ENCODE results near the gene GNG13.

GNG13 gene

DNA sequence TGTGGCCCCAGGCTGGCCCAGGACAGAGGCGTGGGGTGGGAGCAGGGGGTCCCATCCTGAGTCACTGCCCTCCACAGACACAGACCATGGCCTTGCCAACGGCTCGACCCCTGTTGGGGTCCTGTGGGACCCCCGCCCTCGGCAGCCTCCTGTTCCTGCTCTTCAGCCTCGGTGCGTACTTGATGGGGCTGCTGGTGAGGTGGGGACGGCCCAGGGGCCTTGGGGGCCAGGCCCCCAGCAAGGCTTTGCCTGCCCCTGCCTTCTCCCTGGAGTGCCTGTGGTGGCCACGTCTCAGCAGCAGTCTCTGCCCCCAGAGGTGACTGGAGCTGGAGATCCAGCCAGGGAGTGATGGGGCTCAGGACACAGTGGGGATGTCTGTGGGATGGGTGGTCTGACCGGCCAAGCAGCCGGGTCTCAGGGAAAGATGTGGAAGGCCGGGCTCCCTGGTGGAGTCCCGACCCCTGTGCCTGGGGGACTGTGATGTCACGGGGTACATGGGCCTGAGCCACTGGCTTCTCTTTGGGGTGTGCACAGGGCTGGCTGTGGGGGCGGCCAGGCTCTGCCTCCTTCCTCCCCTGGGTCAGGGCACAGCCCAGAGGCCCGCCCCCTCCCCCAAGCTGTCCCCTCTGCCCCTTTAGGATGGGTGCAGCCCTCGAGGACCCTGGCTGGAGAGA, 37.8 kb downstream of the GNG13 start:
- TF ChIP-seq ZFX (IDR thresholded peaks at IDR 0.05; ENCODE audit: borderline replicate concordance): no peak
- TF ChIP-seq, protein P1, sequence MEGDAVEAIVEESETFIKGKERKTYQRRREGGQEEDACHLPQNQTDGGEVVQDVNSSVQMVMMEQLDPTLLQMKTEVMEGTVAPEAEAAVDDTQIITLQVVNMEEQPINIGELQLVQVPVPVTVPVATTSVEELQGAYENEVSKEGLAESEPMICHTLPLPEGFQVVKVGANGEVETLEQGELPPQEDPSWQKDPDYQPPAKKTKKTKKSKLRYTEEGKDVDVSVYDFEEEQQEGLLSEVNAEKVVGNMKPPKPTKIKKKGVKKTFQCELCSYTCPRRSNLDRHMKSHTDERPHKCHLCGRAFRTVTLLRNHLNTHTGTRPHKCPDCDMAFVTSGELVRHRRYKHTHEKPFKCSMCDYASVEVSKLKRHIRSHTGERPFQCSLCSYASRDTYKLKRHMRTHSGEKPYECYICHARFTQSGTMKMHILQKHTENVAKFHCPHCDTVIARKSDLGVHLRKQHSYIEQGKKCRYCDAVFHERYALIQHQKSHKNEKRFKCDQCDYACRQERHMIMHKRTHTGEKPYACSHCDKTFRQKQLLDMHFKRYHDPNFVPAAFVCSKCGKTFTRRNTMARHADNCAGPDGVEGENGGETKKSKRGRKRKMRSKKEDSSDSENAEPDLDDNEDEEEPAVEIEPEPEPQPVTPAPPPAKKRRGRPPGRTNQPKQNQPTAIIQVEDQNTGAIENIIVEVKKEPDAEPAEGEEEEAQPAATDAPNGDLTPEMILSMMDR (IDR thresholded peaks at IDR 0.05): no peak
- H3K27ac ChIP-seq: no peak overlapping the region

- TF ChIP-seq ZFX (IDR thresholded peaks at IDR 0.05; ENCODE audit: borderline replicate concordance): no peak
- TF ChIP-seq, protein P1 (IDR thresholded peaks at IDR 0.05): no peak
- H3K27ac ChIP-seq: no peak overlapping the region
Measured at GRCh38 chr16:761625-762513, 38.7 kb downstream of the GNG13 start.

DNA sequence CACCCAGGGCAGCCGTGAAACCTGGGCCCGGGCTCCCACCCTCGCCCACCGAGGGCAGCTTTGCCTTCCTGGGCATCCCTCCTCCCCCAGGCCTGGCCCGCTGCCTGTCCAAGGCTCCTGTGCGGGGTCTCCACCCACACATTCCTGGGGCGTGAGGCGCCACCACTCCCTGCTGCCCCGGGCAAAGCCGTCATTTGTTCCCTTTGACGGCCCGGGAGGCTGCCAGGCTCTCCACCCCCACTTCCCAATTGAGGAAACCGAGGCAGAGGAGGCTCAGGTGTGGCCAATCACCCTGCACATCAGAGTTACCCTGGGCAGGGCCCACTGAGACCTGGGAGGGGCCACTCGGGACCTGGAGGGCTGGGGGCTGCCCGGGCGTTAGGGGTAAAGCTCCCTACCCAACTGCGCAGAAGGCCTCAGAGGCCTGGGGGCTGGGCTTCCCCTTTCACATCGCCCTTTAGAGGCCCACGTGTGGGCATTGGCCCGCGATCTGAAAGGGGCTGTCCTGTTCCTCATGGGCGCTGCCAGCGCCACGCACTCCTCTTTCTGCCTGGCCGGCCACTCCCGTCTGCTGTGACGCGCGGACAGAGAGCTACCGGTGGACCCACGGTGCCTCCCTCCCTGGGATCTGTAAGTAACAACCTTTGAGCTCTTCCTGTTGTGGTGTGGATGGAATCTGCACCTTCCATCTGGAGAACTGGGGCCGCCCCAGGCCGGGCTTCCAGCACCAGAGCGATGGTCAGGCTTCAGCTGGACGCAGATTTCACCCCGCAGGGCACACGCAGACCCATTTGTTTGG, 39.8 kb downstream of the GNG13 start, which contains the start of gene MSLN:
Gene MSLN, plus strand, starts transcription at position 190 of the 799 bp plus-strand sequence. CDS start 1,947 bp downstream, outside the sequence.
- TF ChIP-seq, protein P1 (IDR thresholded peaks at IDR 0.05): no peak
- no peak for TF ChIP-seq ZFX (IDR thresholded peaks at IDR 0.05; ENCODE audit: borderline replicate concordance)
- no peak within 1 kb of the TSS for H3K27ac ChIP-seq

DNA sequence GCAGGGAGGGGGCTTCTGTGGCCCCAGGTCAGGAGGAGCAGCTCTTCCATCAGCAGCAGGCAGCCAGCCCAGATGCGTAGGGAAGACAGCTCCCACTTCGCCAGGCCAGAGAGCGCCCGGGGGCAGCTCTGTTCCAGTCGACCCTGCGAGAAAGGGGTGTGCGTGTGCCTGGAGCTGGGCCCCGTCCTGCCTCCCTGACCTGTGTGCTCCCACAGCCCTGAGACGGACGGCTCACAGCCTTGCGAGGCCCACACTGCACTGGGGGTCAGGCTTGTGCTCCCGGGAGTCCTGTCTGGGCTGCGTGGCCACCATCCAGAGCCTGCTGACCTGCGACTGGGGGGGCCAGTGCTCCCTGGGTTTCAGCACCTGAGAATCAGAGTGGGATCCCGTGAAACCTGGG, 40.5 kb downstream of the GNG13 start:
- TF ChIP-seq, protein P1 (IDR thresholded peaks at IDR 0.05): no peak
- no peak for TF ChIP-seq ZFX (IDR thresholded peaks at IDR 0.05; ENCODE audit: borderline replicate concordance)
- no peak overlapping the region for H3K27ac ChIP-seq

DNA sequence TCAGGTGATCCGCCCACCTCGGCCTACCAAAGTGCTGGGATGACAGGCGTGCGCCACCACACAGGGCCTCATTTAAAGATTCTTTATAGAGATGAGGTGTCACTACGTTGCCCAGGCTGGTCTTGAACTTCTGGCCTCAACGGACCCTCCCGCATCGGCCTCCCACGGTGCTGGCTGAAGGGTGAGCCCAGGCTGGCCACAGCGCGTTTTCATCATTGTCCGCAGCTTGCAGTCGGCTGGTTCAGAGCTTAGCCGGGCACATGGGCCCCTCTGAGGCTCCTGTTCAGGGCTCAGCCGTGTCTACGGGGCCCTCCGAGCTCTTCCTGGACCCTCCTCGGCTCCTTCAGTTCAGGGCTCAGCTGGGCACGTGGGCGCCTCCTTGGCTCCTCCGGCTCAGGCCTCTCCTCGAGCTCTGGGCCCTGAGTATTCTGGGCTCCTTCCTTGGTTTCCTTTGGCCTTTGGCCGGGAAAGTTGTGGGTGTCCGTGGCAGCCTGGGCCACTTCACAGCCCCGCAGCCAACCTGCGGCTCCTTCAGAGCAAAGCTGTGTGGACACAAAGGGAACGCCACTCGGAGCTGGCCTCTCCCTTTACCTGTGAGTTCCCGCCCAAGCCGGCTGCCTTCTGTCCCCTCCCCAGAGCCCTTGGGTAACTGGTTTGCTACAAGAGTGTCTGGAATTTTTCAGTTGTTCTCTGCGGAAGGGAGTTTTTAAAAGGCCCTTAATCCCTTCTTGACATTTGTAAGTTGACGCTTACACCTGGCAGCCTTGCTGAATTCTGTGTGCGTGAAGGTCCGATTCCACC, 41.2 kb downstream of the GNG13 start:
- no peak for TF ChIP-seq ZFX (IDR thresholded peaks at IDR 0.05; ENCODE audit: borderline replicate concordance)
- TF ChIP-seq, protein P1 (IDR thresholded peaks at IDR 0.05): no peak
- H3K27ac ChIP-seq: no peak overlapping the region

- TF ChIP-seq ZFX (IDR thresholded peaks at IDR 0.05; ENCODE audit: borderline replicate concordance): no peak
- TF ChIP-seq, protein P1 (IDR thresholded peaks at IDR 0.05): no peak
- H3K27ac ChIP-seq: no peak overlapping the region
Measured at GRCh38 chr16:756428-756827, 44.1 kb downstream of the GNG13 start.

Data from 22Rv1 (cell line).